ENCODE measurements around the gene PODXL2.

The PODXL2 gene

DNA sequence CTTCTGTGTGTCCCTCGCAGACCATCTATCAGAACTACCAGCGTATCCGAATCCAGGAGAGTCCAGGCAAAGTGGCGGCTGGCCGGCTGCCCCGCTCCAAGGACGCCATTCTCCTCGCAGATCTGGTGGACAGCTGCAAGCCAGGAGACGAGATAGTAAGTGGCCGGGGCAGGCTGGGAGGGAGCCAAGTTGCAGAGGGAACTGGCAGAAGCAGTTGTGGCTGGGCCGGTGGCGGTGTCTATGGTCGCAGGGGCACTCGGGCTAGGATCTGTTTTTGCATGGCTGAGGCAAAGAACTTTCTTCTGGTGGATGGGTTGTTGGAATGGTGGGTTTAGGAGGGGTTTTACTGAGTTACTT lies 20.6 kb upstream of the PODXL2 start:
- H3K27me3 ChIP-seq (ENCODE audit: control insufficient read depth, insufficient read depth, low read length) = no peaks in the 10 kb centered on the region
- H3K36me3 ChIP-seq (ENCODE audit: control insufficient read depth, insufficient read depth, low read length) = no peaks in the 10 kb centered on the region
- no peaks in the 10 kb centered on the region for H3K4me1 ChIP-seq (ENCODE audit: control insufficient read depth, insufficient read depth, low read length)
- H3K9ac ChIP-seq (ENCODE audit: low read length) = no peak overlapping the region
- H3K4me3 ChIP-seq (ENCODE audit: low read length) = no peak overlapping the region
- H3K9me3 ChIP-seq (ENCODE audit: control insufficient read depth, low read length) = no peaks in the 10 kb centered on the region

DNA sequence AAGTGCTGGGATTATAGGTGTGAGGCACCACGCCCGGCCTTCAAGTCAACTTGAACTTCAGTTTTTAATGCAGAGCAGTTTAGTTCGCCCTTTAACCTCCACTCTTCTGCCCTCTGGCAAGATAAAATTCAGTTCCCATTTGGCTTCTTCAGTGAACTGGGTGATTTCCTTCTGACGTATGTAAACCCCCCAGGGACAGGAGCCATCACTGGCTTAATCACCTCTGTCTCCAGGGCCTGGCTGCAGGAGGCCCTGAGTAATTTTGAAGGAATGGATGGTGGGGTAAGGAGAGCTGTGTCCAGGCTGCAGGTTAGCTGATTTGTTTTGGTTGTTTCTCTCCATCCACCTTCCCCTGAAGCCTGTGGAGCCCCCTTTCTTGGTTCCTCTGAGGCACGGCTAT lies 18.9 kb upstream of the PODXL2 start:
- no peaks in the 10 kb centered on the region for H3K27me3 ChIP-seq (ENCODE audit: control insufficient read depth, insufficient read depth, low read length)
- no peaks in the 10 kb centered on the region for H3K36me3 ChIP-seq (ENCODE audit: control insufficient read depth, insufficient read depth, low read length)
- H3K4me1 ChIP-seq (ENCODE audit: control insufficient read depth, insufficient read depth, low read length) = no peaks in the 10 kb centered on the region

DNA sequence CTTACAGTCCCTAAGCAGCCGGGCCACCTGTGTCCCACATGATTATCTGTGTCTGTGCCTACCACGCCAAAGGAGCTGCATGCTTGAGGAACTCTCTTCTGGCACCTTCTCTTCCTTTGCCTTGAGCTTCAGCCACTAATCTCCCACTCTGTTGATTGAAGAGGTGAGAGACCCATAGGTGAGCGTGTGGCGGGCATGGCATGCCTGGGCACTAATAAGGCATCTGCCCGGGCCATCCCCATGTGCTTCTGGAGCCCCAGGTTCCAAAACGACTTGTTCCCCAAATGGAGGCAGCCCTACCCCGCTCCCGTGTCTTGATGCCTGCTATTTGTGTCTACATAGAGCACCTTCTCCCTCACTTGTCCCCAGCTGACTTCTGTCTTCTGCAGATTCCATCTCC lies 17.7 kb upstream of the PODXL2 start:
- Histone ChIP-seq H3K4me3 (ENCODE audit: low read length) (no peak overlapping the region), H3K9me3 (ENCODE audit: control insufficient read depth, low read length) (no peaks in the 10 kb centered on the region), H3K4me1 (ENCODE audit: control insufficient read depth, insufficient read depth, low read length) (no peaks in the 10 kb centered on the region), H3K27me3 (ENCODE audit: control insufficient read depth, insufficient read depth, low read length) (no peaks in the 10 kb centered on the region), H3K9ac (ENCODE audit: low read length) (no peak overlapping the region), H3K36me3 (ENCODE audit: control insufficient read depth, insufficient read depth, low read length) (no peaks in the 10 kb centered on the region)

More for the DNA sequence above, 18.9 kb upstream of the PODXL2 start:
- Histone ChIP-seq H3K9me3 (ENCODE audit: control insufficient read depth, low read length) (no peaks in the 10 kb centered on the region), H3K4me3 (ENCODE audit: low read length) (no peak overlapping the region), H3K9ac (ENCODE audit: low read length) (no peak overlapping the region)

DNA sequence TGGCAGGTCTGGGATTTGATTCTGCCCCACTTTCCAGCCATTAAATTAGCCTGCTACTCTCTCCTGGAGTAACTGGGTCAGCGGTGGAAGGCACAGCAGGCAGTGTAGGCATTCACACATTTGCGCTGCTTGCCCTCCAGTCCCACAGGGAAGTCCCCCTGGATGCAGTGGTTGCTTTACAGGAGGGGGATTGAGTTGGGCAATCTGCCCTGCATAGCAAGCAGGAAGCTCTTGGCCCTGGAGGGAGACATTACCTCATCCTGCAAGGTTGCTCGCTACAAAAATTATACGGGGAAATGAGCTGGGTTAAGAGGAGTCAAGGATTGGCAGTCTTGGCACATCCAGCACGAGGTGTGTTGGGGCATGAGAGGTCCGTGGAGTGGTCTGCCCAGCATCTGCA lies 16.0 kb upstream of the PODXL2 start:
- no peaks in the 10 kb centered on the region for H3K4me1 ChIP-seq (ENCODE audit: control insufficient read depth, insufficient read depth, low read length)
- H3K4me3 ChIP-seq (ENCODE audit: low read length) = no peak overlapping the region
- H3K9ac ChIP-seq (ENCODE audit: low read length) = no peak overlapping the region
- H3K9me3 ChIP-seq (ENCODE audit: control insufficient read depth, low read length) = no peaks in the 10 kb centered on the region
- H3K27me3 ChIP-seq (ENCODE audit: control insufficient read depth, insufficient read depth, low read length) = no peaks in the 10 kb centered on the region
- H3K36me3 ChIP-seq (ENCODE audit: control insufficient read depth, insufficient read depth, low read length) = no peaks in the 10 kb centered on the region

DNA sequence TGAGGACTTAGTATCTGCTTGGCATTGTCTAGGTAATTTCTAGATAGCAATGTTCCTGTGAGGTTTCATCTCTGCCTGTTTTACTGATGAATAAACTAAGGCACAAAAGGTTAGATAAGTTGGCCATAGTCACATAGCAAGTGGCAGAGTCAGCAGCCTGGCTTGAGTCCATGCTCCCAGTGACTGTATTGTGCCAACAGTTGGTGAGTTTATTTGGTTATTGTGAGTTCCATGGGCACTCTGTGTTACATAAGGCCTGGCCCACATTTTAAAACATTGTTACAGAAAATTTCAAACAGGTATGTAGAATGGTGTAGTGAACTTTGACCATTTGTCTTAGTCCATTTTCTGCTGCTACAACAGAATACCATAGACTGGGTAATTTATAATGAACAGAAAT lies 15.6 kb upstream of the PODXL2 start:
- H3K9ac ChIP-seq (ENCODE audit: low read length) = no peak overlapping the region
- no peaks in the 10 kb centered on the region for H3K9me3 ChIP-seq (ENCODE audit: control insufficient read depth, low read length)
- H3K36me3 ChIP-seq (ENCODE audit: control insufficient read depth, insufficient read depth, low read length) = no peaks in the 10 kb centered on the region
- H3K4me1 ChIP-seq (ENCODE audit: control insufficient read depth, insufficient read depth, low read length) = no peaks in the 10 kb centered on the region
- no peaks in the 10 kb centered on the region for H3K27me3 ChIP-seq (ENCODE audit: control insufficient read depth, insufficient read depth, low read length)
- H3K4me3 ChIP-seq (ENCODE audit: low read length) = no peak overlapping the region

DNA sequence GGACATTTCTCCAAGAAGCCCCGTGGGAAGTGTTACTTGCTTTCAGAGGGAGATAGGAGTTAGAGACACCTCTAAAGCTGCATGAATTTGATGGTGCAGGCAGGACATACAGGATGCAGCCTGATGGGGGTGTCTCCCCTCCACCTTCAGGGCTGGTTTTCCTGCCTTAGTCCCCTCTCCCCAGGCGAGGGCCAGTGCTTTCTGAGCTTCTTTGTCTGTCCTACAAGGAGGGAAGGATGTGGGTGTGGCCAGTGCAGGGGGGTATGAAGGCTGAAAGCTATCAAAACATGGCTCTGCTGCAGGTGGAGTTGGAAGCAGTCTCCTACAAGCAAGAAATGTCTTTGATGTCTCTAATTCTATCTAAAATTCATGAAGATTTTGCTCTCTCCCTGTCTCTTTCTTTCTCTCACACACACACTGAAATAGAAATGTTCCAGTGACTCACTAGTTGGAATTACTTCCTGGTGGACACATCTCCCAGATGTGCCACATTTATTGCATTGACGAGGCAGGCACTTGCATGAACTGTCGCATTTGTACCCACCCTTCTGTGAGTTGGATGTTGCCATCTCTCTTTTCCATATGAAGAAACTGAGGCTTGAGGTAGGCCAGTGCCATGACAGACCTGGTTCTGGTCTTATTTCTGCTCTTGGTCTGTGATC lies 13.9 kb upstream of the PODXL2 start:
- Histone ChIP-seq H3K4me3 (ENCODE audit: low read length) (no peak overlapping the region), H3K4me1 (ENCODE audit: control insufficient read depth, insufficient read depth, low read length) (no peaks in the 10 kb centered on the region), H3K36me3 (ENCODE audit: control insufficient read depth, insufficient read depth, low read length) (no peaks in the 10 kb centered on the region), H3K9ac (ENCODE audit: low read length) (no peak overlapping the region), H3K9me3 (ENCODE audit: control insufficient read depth, low read length) (no peaks in the 10 kb centered on the region), H3K27me3 (ENCODE audit: control insufficient read depth, insufficient read depth, low read length) (no peaks in the 10 kb centered on the region)

DNA sequence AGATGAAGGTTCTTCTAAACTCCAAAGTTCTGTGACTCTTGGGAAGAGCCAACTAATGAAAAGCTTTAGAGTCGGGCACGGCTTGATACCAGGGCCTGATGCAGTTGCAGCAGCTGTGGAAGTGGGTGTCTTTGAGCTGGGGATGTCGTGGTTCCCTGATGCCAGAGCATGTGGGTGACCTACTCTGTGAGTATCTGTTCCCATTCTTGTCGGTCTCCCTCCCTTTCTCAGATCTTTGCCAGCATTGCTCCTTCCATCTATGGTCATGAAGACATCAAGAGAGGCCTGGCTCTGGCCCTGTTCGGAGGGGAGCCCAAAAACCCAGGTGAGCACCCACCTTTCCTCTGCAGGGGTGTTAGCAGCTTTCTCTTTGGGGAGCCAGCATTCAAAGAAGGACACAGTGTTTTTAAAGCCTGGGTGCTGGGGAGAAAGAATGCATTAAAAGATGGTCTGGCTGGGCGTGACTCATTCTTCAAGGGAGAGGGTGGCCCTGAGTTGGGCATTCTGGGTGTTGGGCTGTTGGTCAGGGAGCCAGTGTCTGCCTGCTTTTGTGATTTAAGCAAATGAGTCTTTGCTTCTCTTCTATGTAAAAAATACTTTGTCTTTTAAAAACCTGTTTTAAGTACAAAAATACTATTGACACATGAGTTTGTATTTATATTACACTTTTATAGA lies 13.2 kb upstream of the PODXL2 start:
- no peaks in the 10 kb centered on the region for H3K9me3 ChIP-seq (ENCODE audit: control insufficient read depth, low read length)
- H3K36me3 ChIP-seq (ENCODE audit: control insufficient read depth, insufficient read depth, low read length) = no peaks in the 10 kb centered on the region
- H3K27me3 ChIP-seq (ENCODE audit: control insufficient read depth, insufficient read depth, low read length) = no peaks in the 10 kb centered on the region
- no peaks in the 10 kb centered on the region for H3K4me1 ChIP-seq (ENCODE audit: control insufficient read depth, insufficient read depth, low read length)
- H3K9ac ChIP-seq (ENCODE audit: low read length) = no peak overlapping the region
- no peak overlapping the region for H3K4me3 ChIP-seq (ENCODE audit: low read length)

DNA sequence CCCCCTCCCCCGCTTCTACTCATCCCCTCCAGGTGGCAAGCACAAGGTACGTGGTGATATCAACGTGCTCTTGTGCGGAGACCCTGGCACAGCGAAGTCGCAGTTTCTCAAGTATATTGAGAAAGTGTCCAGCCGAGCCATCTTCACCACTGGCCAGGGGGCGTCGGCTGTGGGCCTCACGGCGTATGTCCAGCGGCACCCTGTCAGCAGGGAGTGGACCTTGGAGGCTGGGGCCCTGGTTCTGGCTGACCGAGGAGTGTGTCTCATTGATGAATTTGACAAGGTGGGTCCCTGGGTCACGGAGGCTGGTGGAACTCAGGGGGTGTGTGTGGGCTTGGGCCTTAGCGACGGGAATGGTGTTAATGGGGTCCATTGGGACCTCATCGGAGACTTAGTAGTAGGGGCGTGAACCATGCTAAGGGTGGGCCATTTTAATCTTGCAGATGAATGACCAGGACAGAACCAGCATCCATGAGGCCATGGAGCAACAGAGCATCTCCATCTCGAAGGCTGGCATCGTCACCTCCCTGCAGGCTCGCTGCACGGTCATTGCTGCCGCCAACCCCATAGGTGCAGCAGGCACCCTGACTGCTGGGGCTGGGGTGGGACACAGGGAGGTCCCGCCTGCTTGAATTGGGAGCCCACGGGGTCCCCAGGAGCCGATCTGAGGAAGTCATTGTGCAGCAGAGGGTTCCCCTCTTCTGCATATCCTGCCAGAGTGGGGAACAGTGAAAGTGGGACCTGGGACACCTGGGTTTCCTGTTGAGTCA lies 12.0 kb upstream of the PODXL2 start:
- no peaks in the 10 kb centered on the region for H3K36me3 ChIP-seq (ENCODE audit: control insufficient read depth, insufficient read depth, low read length)
- no peaks in the 10 kb centered on the region for H3K4me1 ChIP-seq (ENCODE audit: control insufficient read depth, insufficient read depth, low read length)
- H3K9ac ChIP-seq (ENCODE audit: low read length) = no peak overlapping the region
- H3K27me3 ChIP-seq (ENCODE audit: control insufficient read depth, insufficient read depth, low read length) = no peaks in the 10 kb centered on the region
- no peak overlapping the region for H3K4me3 ChIP-seq (ENCODE audit: low read length)
- H3K9me3 ChIP-seq (ENCODE audit: control insufficient read depth, low read length) = no peaks in the 10 kb centered on the region

DNA sequence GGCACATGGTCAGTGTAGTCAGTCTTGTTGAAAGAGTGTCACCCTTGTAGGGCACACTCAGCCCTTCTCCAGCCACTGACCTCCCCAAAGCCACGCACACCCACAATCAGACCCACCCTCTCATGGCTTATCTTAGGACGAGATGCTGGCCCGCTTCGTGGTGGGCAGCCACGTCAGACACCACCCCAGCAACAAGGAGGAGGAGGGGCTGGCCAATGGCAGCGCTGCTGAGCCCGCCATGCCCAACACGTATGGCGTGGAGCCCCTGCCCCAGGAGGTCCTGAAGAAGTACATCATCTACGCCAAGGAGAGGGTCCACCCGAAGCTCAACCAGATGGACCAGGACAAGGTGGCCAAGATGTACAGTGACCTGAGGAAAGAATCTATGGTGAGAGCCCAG lies 10.1 kb upstream of the PODXL2 start:
- Histone ChIP-seq H3K9me3 (ENCODE audit: control insufficient read depth, low read length) (no peaks in the 10 kb centered on the region), H3K36me3 (ENCODE audit: control insufficient read depth, insufficient read depth, low read length) (no peaks in the 10 kb centered on the region), H3K4me3 (ENCODE audit: low read length) (no peak overlapping the region), H3K9ac (ENCODE audit: low read length) (no peak overlapping the region), H3K4me1 (ENCODE audit: control insufficient read depth, insufficient read depth, low read length) (no peaks in the 10 kb centered on the region), H3K27me3 (ENCODE audit: control insufficient read depth, insufficient read depth, low read length) (no peaks in the 10 kb centered on the region)

DNA sequence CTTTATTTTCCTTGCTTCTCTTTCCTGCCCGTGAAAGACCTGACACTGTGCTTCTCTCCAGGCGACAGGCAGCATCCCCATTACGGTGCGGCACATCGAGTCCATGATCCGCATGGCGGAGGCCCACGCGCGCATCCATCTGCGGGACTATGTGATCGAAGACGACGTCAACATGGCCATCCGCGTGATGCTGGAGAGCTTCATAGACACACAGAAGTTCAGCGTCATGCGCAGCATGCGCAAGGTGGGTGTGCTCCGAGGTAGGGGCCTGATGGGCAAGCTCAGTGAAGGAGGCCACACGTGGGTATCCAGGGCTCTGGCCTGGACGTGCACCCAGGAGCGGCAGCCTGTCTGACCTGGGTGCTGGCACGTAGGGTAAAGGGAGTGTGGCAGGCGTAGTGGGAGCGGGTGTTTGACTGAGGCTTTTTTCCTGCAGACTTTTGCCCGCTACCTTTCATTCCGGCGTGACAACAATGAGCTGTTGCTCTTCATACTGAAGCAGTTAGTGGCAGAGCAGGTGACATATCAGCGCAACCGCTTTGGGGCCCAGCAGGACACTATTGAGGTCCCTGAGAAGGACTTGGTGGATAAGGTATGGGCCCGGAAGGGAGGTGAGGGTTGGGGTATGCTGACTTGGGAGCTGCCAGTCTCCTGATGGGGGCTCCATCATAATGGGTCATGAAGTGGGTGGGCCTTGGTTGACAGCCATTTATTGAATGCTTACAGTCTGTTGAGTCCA lies 8.2 kb upstream of the PODXL2 start:
- Histone ChIP-seq H3K27me3 (ENCODE audit: control insufficient read depth, insufficient read depth, low read length) (no peaks in the 10 kb centered on the region), H3K4me3 (ENCODE audit: low read length) (no peak overlapping the region), H3K4me1 (ENCODE audit: control insufficient read depth, insufficient read depth, low read length) (no peaks in the 10 kb centered on the region), H3K9ac (ENCODE audit: low read length) (no peak overlapping the region), H3K36me3 (ENCODE audit: control insufficient read depth, insufficient read depth, low read length) (no peaks in the 10 kb centered on the region), H3K9me3 (ENCODE audit: control insufficient read depth, low read length) (no peaks in the 10 kb centered on the region)

DNA sequence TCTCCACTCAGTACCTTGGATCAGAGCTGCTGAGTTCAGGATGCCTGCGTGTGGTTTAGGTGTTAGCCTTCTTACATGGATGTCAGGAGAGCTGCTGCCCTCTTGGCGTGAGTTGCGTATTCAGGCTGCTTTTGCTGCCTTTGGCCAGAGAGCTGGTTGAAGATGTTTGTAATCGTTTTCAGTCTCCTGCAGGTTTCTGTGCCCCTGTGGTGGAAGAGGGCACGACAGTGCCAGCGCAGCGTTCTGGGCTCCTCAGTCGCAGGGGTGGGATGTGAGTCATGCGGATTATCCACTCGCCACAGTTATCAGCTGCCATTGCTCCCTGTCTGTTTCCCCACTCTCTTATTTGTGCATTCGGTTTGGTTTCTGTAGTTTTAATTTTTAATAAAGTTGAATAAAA lies 7.0 kb upstream of the PODXL2 start:
- H3K36me3 ChIP-seq (ENCODE audit: control insufficient read depth, insufficient read depth, low read length) = no peaks in the 10 kb centered on the region
- H3K4me1 ChIP-seq (ENCODE audit: control insufficient read depth, insufficient read depth, low read length) = no peaks in the 10 kb centered on the region
- H3K4me3 ChIP-seq (ENCODE audit: low read length) = no peak overlapping the region
- H3K9ac ChIP-seq (ENCODE audit: low read length) = no peak overlapping the region
- H3K27me3 ChIP-seq (ENCODE audit: control insufficient read depth, insufficient read depth, low read length) = no peaks in the 10 kb centered on the region
- H3K9me3 ChIP-seq (ENCODE audit: control insufficient read depth, low read length) = no peaks in the 10 kb centered on the region

Data from mucosa of stomach (tissue), 1 donor.